K562 (cell line): Measurements from ENCODE around the gene DNMBP. TPM values are rescaled to one million over a fixed set of nuclear protein-coding genes. Genes with fewer than 3 reads are reported as not detected.

Experiments
- ATAC-seq: fragments of 200-7000 bp; cut with Tn5 transposase; 3 replicates; pipeline ENCODE4 v1.9.1; 2020; ENCODE audit warnings: moderate library complexity
- BruUV-seq: library from RNA; stranded (reverse); fragments of 400-500 nt; replicated peaks from 2 replicates; lab custom pipeline; 2021; lab: Mats Ljungman, UMichigan
- CTCF ChIA-PET: fragments of 300-600 bp; formaldehyde crosslinking; extraction: SDS; loops from one replicate; lab custom pipeline; 2021; ENCODE audit warnings: low intra/inter-chr PET ratio; lab: Yijun Ruan, JAX
- POLR2A ChIA-PET: fragments of 300-600, 350-650 bp; sonication (Branson Sonifier 250); formaldehyde crosslinking; extraction: SDS; loops from one replicate; lab custom pipeline; 2021; ENCODE audit warnings: antibody characterized with exemption, inconsistent platforms; lab: Yijun Ruan, JAX
- DNase-seq, 4 experiments: peaks; one replicate each; pipeline versions ENCODE4 v3.0.0 to v3.0.0-alpha.2; 2011 to 2018; ENCODE audit warnings: low spot score in 3 of 4, mixed read lengths in 3 of 4; ENCODE audit errors: extremely low read depth in 1 of 4
- FAIRE-seq: peaks from 2 replicates; lab custom pipeline; 2011; peaks lifted over from hg19 to GRCh38; lab: Jason Lieb, UNC
- H2AFZ ChIP-seq: 2 replicates; pipeline ENCODE4 v1.6.0; 2011; ENCODE audit warnings: low read depth, low read length, control low read depth, inconsistent platforms
- H3K27ac ChIP-seq: fragments of 200-600 bp; 3 replicates; pipeline ENCODE4 v1.8.0; 2011; ENCODE audit warnings: low read depth, mild to moderate bottlenecking, control low read depth, inconsistent platforms, low read length, moderate library complexity, mixed read lengths; ENCODE audit errors: extremely low read depth
- H3K27me3 ChIP-seq, 2 experiments: fragments of 300-600 bp in 1 of 2; 2 replicates in 1 of 2; 3 replicates in 1 of 2; pipeline versions ENCODE4 v1.6.0 to v1.8.0; 2011; ENCODE audit warnings: inconsistent platforms in 2 of 2, low read length in 2 of 2, mild to moderate bottlenecking in 1 of 2, mixed read lengths in 1 of 2, moderate library complexity in 1 of 2; ENCODE audit not compliant: control insufficient read depth in 2 of 2, insufficient read depth in 2 of 2
- H3K36me3 ChIP-seq: fragments of 300-600 bp; 3 replicates; pipeline ENCODE4 v1.8.0; 2011; ENCODE audit warnings: mild to moderate bottlenecking, low read length, inconsistent platforms; ENCODE audit not compliant: control insufficient read depth, insufficient read depth
- H3K4me1 ChIP-seq, 2 experiments: fragments of 200-600 bp in 1 of 2; replicated peaks in 1 of 2; 2 replicates in 1 of 2; 3 replicates in 1 of 2; pipeline versions ENCODE4 v1.5.1 to v1.8.0; 2011; ENCODE audit warnings: inconsistent platforms in 2 of 2, low read length in 2 of 2, mild to moderate bottlenecking in 1 of 2, mixed read lengths in 1 of 2, moderate library complexity in 1 of 2; ENCODE audit not compliant: control insufficient read depth in 2 of 2, insufficient read depth in 2 of 2
- H3K4me2 ChIP-seq: 2 replicates; pipeline ENCODE4 v1.6.1; 2011; ENCODE audit warnings: low read length, control low read depth, inconsistent platforms, mixed read lengths; ENCODE audit not compliant: insufficient read depth
- H3K4me3 ChIP-seq: fragments of 200-600 bp; sonication (generic), shearing (Covaris generic); 2 replicates; pipeline ENCODE4 v1.5.1; 2016; ENCODE audit warnings: control low read depth, inconsistent platforms
- H3K79me2 ChIP-seq: fragments of 200-600 bp; 3 replicates; pipeline ENCODE4 v1.8.0; 2011; ENCODE audit warnings: low read length, inconsistent platforms; ENCODE audit not compliant: control insufficient read depth, insufficient read depth
- H3K9ac ChIP-seq, 2 experiments: 2 replicates each; pipeline versions ENCODE4 v1.6.0 to v1.6.1; 2011; ENCODE audit warnings: low read depth in 2 of 2, low read length in 2 of 2, control low read depth in 1 of 2, inconsistent platforms in 1 of 2, mild to moderate bottlenecking in 1 of 2, mixed read lengths in 1 of 2; ENCODE audit not compliant: insufficient read depth in 1 of 2
- H3K9me1 ChIP-seq: one replicate; pipeline ENCODE4 v1.6.0; 2011; ENCODE audit warnings: inconsistent platforms, mild to moderate bottlenecking, low read length, moderate library complexity; ENCODE audit not compliant: control insufficient read depth, insufficient read depth
- H3K9me3 ChIP-seq: replicated peaks from 2 replicates; pipeline ENCODE4 v1.5.1; 2011; ENCODE audit warnings: low read depth, low read length, inconsistent platforms; ENCODE audit not compliant: control insufficient read depth, insufficient read depth
- H4K20me1 ChIP-seq: replicated peaks from 2 replicates; pipeline ENCODE4 v1.6.1; 2011; ENCODE audit warnings: low read length, inconsistent platforms, mixed read lengths; ENCODE audit not compliant: control insufficient read depth, insufficient read depth
- BCL6 ChIP-seq: fragments of 250-450 bp; sonication (Bioruptor Pico); IDR thresholded peaks from 2 replicates; pipeline ENCODE4 v1.4.0; 2020
- BDP1 ChIP-seq: IDR thresholded peaks from 3 replicates; pipeline ENCODE4 v1.6.1; 2011; ENCODE audit not compliant: insufficient read length, insufficient read depth
- CBX8 ChIP-seq: fragments of 200-600 bp; sonication (generic); IDR thresholded peaks from 2 replicates; pipeline ENCODE4 v1.6.1; 2012; ENCODE audit warnings: borderline replicate concordance, mixed run types, low read depth, mild to moderate bottlenecking, moderate library complexity, mixed read lengths, low read length, control low read depth, inconsistent platforms; ENCODE audit not compliant: poor library complexity, severe bottlenecking; ENCODE audit errors: extremely low read depth
- HDAC6 ChIP-seq: IDR thresholded peaks from 2 replicates; pipeline ENCODE4 v1.6.1; 2012; ENCODE audit warnings: low read depth, mild to moderate bottlenecking, control low read depth, inconsistent platforms, low read length, moderate library complexity
- NFRKB ChIP-seq: fragments of 450-650 bp; IDR thresholded peaks from 2 replicates; pipeline ENCODE4 v1.6.1; 2016; ENCODE audit warnings: low read depth
- PYGO2 ChIP-seq: fragments of 450-650 bp; IDR thresholded peaks from 2 replicates; pipeline ENCODE4 v1.6.1; 2016; ENCODE audit warnings: mild to moderate bottlenecking, missing genetic modification characterization, moderate library complexity, missing compliant biosample characterization
- SMARCE1 ChIP-seq: fragments of 450-650 bp; IDR thresholded peaks from 2 replicates; pipeline ENCODE4 v1.7.1; 2016; ENCODE audit warnings: mild to moderate bottlenecking
- WGBS: fragments of 100-300 bp; shearing (Covaris generic); methylation state at CpG from one replicate; pipeline ENCODE4 v1.1.6; 2016; ENCODE audit warnings: low coverage, mixed read lengths; ENCODE audit not compliant: insufficient coverage; ENCODE audit errors: missing lambda C conversion rate; 5-methylcytosine and 5-hydroxymethylcytosine counted together
- in situ Hi-C: fragments of 300-500 bp; cut with MboI; formaldehyde crosslinking; loops from 4 replicates; pipeline ENCODE4 v1.15.0; 2018; ENCODE audit warnings: inconsistent platforms, mixed read lengths
- intact Hi-C: fragments of 100-400 bp; cut with micrococcal nuclease; formaldehyde crosslinking; loops from 2 replicates; pipeline ENCODE4 v1.14.2; 2022
- polyA plus RNA-seq, 8 experiments: library from polyadenylated mRNA; depleted of rRNA in 4 of 8; stranded (reverse) in 5 of 8; unstranded in 3 of 8; fragments of >200 nt; fragmentation: Nextera tagmentation in 2 of 8; fragmentation: Illumina TruSeq in 1 of 8; extraction: Ambion mirVana in 2 of 8; extraction: Trizol in 1 of 8; gene quantifications; 2 replicates each; pipeline versions ENCODE4 v1.2.1 to v1.2.3, GENCODE V29; 2011 to 2014; ENCODE audit warnings: inconsistent platforms in 1 of 8, missing spikeins in 1 of 8
- total RNA-seq, 7 experiments: library from RNA; depleted of rRNA in 6 of 7; stranded (reverse); fragments of >200 nt in 6 of 7; fragmentation: Illumina TruSeq in 2 of 7; extraction: Trizol in 2 of 7; gene quantifications; 2 replicates each; pipeline versions ENCODE4 v1.2.1 to v1.2.3, GENCODE V29; 2011 to 2021; ENCODE audit warnings: low replicate concordance in 1 of 7
- TF ChIP-seq, protein P1 (sequence below): fragments of 450-650 bp; IDR thresholded peaks from 2 replicates; pipeline ENCODE4 v1.6.1; 2014; ENCODE audit warnings: low read depth, mild to moderate bottlenecking, moderate library complexity, borderline replicate concordance
- TF ChIP-seq, protein P2 (sequence below), 2 experiments: IDR thresholded peaks; 2 replicates each; pipeline ENCODE4 v1.6.1; 2012; ENCODE audit warnings: improper control_type of control experiment in 2 of 2, low read depth in 2 of 2, low read length in 2 of 2, borderline replicate concordance in 1 of 2

DNMBP gene
- total and polyA plus RNA-seq, 9 of the 15 experiments (the other 6 are each of a cell fraction or from before 2014, with no cell fraction given), result 0.83 to 3.7 (median 2.2) TPM

DNA sequence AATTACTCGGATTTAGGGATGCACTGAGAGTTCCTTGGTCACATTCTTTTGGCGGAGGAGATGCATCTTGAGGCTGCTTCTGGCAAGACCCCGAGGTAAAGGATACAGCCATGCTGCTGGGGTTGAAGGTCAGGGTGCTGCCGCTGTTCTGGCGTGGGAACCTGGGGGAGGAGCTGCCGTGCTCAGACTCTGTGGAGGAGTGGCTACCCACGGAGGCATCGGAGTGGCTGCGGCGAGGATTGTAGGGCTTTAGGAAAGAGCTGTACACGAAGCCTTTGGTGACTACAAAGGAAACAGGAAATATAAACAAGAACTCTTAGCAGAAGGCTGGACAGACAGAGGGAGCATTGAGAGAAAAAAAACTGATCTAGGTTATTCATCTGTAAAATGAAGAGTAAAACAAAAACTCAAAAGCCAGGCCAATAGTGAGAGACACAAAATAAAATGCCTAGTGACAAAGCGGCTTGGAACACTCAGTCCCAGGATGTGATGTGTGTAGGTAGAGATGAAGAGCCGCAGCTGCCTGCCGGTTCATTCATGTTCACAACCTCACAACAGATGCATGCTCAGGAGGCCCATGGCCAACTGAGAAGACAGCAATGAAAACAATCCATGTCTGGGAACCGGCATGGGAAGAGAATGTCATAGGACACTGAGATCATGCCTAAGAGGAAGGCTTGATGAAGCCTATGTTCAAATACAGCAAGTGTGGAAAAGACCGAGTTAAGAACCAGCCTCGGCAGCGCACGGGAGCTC, 129.5 kb downstream of the DNMBP start:
- TF ChIP-seq, protein P1, sequence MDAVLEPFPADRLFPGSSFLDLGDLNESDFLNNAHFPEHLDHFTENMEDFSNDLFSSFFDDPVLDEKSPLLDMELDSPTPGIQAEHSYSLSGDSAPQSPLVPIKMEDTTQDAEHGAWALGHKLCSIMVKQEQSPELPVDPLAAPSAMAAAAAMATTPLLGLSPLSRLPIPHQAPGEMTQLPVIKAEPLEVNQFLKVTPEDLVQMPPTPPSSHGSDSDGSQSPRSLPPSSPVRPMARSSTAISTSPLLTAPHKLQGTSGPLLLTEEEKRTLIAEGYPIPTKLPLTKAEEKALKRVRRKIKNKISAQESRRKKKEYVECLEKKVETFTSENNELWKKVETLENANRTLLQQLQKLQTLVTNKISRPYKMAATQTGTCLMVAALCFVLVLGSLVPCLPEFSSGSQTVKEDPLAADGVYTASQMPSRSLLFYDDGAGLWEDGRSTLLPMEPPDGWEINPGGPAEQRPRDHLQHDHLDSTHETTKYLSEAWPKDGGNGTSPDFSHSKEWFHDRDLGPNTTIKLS, result no peak
- TF ChIP-seq, protein P2, sequence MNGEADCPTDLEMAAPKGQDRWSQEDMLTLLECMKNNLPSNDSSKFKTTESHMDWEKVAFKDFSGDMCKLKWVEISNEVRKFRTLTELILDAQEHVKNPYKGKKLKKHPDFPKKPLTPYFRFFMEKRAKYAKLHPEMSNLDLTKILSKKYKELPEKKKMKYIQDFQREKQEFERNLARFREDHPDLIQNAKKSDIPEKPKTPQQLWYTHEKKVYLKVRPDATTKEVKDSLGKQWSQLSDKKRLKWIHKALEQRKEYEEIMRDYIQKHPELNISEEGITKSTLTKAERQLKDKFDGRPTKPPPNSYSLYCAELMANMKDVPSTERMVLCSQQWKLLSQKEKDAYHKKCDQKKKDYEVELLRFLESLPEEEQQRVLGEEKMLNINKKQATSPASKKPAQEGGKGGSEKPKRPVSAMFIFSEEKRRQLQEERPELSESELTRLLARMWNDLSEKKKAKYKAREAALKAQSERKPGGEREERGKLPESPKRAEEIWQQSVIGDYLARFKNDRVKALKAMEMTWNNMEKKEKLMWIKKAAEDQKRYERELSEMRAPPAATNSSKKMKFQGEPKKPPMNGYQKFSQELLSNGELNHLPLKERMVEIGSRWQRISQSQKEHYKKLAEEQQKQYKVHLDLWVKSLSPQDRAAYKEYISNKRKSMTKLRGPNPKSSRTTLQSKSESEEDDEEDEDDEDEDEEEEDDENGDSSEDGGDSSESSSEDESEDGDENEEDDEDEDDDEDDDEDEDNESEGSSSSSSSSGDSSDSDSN (IDR thresholded peaks at IDR 0.05; ENCODE audit: borderline replicate concordance in 1 of 2, low read depth in 2 of 2, low read length in 2 of 2), result no peak
- no peak for TF ChIP-seq CBX8
- no peak for TF ChIP-seq HDAC6
- TF ChIP-seq BCL6, result no peak
- TF ChIP-seq BDP1, result no peak
- TF ChIP-seq NFRKB, result no peak
- TF ChIP-seq SMARCE1, result no peak
- no peak for TF ChIP-seq PYGO2 (tag)
- TF ChIP-seq, all 486 proteins: peak for 0
- DNase-seq (no peak), FAIRE-seq (no peak), ATAC-seq (no peak)
- Histone ChIP-seq H3K79me2 (no peaks in the 10 kb centered on the region), H3K9me1 (no peaks in the 10 kb centered on the region), H4K20me1 (no peaks in the 10 kb centered on the region), H3K4me3 (no peak overlapping the region), H3K4me1 (no peaks in the 10 kb centered on the region), H3K27ac (no peak overlapping the region), H3K4me2 (no peak overlapping the region), H3K36me3 (peaks cover 7% of the 10 kb centered on the region; the same call in 1 of the 3 replicates), H3K9me3 (no peaks in the 10 kb centered on the region), H2AFZ (no peak overlapping the region), H3K9ac (no peak overlapping the region), H3K27me3 (no peaks in the 10 kb centered on the region)
- POLR2A ChIA-PET, result no interaction called here
- intact Hi-C loops (no loop called here), in situ Hi-C loops (no loop called here)
- BruUV-seq, result no TSS peak
- CTCF ChIA-PET, result no interaction called here
- 63% methylated on average over 10 of the region's 19 CpGs for WGBS
